H1 (cell line): ENCODE measurements around the gene GPX4. TPM values are rescaled to one million over a fixed set of nuclear protein-coding genes. Genes with fewer than 3 reads are reported as not detected.

Experiments
- ATF3 ChIP-seq: IDR thresholded peaks from 2 replicates; pipeline ENCODE4 v1.6.1; 2011; ENCODE audit warnings: low read depth, mild to moderate bottlenecking, low read length; ENCODE audit not compliant: insufficient read depth
- HDAC2 ChIP-seq, 2 experiments: fragments of 300-600 bp in 1 of 2; sonication (generic) in 1 of 2; IDR thresholded peaks; 2 replicates each; pipeline ENCODE4 v1.6.1; 2011 to 2012; ENCODE audit warnings: low read depth in 2 of 2, low read length in 2 of 2, mild to moderate bottlenecking in 2 of 2, moderate library complexity in 2 of 2, borderline replicate concordance in 1 of 2, inconsistent platforms in 1 of 2
- RNF2 ChIP-seq: fragments of 200-900, 300-1000 bp; sonication (generic); IDR thresholded peaks from 2 replicates; pipeline ENCODE4 v1.7.1; 2016; ENCODE audit warnings: borderline replicate concordance, low read depth, mild to moderate bottlenecking, antibody characterized with exemption, low read length; ENCODE audit not compliant: poor library complexity, severe bottlenecking; ENCODE audit errors: missing control alignments
- SRF ChIP-seq: IDR thresholded peaks from 2 replicates; pipeline ENCODE4 v1.6.1; 2011; ENCODE audit warnings: mild to moderate bottlenecking, low read depth, low read length, moderate library complexity
- TAF7 ChIP-seq: optimal IDR thresholded peaks from 2 replicates; pipeline ENCODE3; 2011; ENCODE audit warnings: low read depth, mild to moderate bottlenecking, inconsistent platforms, low read length, moderate library complexity, borderline replicate concordance
- TEAD4 ChIP-seq: IDR thresholded peaks from 2 replicates; pipeline ENCODE4 v1.6.1; 2012; ENCODE audit warnings: low read depth, low read length, inconsistent platforms, mixed read lengths
- polyA plus RNA-seq, 7 experiments: library from polyadenylated mRNA; depleted of rRNA in 3 of 7; stranded (reverse) in 5 of 7; unstranded in 2 of 7; fragments of >200 nt in 5 of 7; fragments of 200-250 nt in 2 of 7; gene quantifications; 1 replicate in 5 of 7; 2 replicates in 1 of 7; 4 replicates in 1 of 7; pipeline versions ENCODE4 v1.2.1 to v1.2.3, GENCODE V29; 2011 to 2013; ENCODE audit warnings: missing spikeins in 2 of 7, mixed read lengths in 2 of 7
- total RNA-seq: library from RNA; stranded (reverse); fragmentation: NEBNext Ultra II Directional; extraction: Animal tissue kit (Norgen Biotek cat#: 25700); gene quantifications from 2 replicates; pipeline ENCODE4 v1.2.1, GENCODE V29; 2021

Gene GPX4
- total and polyA plus RNA-seq, 2 of the 8 experiments (the other 6 are each of a cell fraction or from before 2014, with no cell fraction given): 342 to 693 TPM

GRCh38 chr19:1089891-1090290 is 13.9 kb upstream of the GPX4 start (continued):
- no peak for TF ChIP-seq TAF7
- TF ChIP-seq SRF: no peak
- TF ChIP-seq RNF2: no peak
- TF ChIP-seq ATF3: no peak
- no peak for TF ChIP-seq HDAC2 (IDR thresholded peaks at IDR 0.05; ENCODE audit: borderline replicate concordance in 1 of 2, low read depth in 2 of 2, low read length in 2 of 2)
- no peak for TF ChIP-seq TEAD4
